GM10266 (cell line): ENCODE data around the gene MFAP3.

ENCODE experiments used
- DNase-seq: peaks from one replicate; pipeline ENCODE4 v3.0.0; 2012; ENCODE audit errors: extremely low spot score
- TF ChIP-seq, protein P1 (sequence below): IDR thresholded peaks from 2 replicates; pipeline ENCODE4 v1.5.1; 2012; ENCODE audit warnings: mild to moderate bottlenecking, low read depth; ENCODE audit not compliant: control insufficient read depth, insufficient read depth; ENCODE audit errors: missing control alignments

Gene MFAP3

DNA sequence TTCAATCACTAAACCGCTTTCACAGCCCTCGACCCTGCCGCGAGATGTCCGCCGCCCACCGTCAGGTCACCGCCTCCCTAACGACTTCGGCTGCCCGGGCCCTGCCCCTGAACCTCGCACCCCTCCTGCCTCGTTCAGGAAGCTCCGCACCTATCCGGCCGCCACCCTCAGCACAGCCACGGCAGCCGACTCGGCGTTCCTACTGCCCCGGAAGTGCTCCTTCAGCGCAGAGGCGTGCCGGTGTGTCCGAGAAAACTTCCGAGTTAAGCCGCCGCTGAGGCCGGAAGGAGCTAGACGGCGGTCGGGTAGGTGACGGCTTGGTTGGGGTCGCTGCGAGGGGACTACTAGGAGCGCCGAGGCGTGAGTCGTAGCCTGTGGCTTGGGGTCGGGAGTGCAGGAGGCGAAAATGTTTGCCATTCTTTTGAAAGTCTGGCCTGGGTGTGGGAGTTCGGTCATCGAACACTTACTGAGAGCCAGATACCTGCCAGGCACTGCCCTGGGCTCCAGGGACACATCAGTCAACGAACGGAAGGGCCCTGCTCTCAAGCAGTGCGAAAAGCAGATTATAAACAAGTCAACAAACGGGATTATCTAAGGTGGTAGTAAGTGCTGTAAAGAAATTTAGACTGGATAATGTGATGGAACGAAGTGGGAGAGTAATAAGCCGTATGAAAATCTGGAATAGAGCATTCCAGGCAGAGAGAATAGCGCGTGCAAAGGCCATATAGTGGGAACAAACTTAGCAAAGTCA lies at the start of gene MFAP3, which contains the start of gene FAM114A2:
Gene MFAP3 (plus strand): TSS at position 261 of the 751 bp plus-strand sequence. CDS start 10,756 bp downstream, outside the sequence.
Gene FAM114A2 (minus strand): TSS at position 204 of the 751 bp plus-strand sequence. CDS start 3,957 bp downstream, outside the sequence.
- DNase-seq, result peak; percentile 82
- TF ChIP-seq, protein P1, sequence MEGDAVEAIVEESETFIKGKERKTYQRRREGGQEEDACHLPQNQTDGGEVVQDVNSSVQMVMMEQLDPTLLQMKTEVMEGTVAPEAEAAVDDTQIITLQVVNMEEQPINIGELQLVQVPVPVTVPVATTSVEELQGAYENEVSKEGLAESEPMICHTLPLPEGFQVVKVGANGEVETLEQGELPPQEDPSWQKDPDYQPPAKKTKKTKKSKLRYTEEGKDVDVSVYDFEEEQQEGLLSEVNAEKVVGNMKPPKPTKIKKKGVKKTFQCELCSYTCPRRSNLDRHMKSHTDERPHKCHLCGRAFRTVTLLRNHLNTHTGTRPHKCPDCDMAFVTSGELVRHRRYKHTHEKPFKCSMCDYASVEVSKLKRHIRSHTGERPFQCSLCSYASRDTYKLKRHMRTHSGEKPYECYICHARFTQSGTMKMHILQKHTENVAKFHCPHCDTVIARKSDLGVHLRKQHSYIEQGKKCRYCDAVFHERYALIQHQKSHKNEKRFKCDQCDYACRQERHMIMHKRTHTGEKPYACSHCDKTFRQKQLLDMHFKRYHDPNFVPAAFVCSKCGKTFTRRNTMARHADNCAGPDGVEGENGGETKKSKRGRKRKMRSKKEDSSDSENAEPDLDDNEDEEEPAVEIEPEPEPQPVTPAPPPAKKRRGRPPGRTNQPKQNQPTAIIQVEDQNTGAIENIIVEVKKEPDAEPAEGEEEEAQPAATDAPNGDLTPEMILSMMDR, result no peak

DNA sequence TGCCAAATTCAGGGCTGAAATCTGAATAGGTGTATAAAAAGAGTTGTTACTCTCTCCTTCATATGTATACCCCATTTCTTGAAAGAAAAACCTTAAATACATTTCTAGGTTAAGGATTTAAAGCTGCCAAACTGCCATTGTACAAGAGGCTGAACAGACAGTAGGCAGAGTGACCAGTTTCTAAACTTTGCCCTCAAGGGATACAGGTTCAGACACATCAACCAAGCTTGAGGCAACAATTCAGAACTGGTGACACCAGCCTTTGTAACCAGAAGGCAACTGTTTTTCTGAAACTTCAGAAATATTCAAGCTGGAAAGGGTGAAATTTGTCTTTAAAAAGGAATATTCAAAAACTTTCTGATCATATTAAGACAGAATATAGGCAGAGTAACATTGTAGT lies 47.6 kb upstream of the MFAP3 start:
- DNase-seq, result no peak
- TF ChIP-seq, protein P1, result no peak

DNA sequence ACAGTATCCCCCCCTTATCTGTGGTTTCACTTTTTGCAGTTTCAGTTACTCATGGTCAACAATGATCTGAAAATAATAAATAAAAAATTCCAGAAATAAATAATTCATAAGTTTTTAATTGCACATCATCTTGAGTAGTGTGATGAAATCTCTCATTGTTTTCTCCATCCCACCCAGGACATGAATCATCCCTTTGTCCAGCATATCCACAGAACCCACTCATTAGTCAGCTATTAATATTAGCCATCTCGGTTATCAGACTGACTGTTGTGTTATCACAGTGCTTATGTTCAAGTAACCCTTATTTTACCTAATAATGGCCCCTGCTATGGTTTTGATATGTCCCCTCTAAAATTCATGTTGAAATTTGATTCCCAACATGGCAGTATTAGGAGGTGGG lies 40.8 kb upstream of the MFAP3 start:
- TF ChIP-seq, protein P1, result no peak
- DNase-seq, result no peak

DNA sequence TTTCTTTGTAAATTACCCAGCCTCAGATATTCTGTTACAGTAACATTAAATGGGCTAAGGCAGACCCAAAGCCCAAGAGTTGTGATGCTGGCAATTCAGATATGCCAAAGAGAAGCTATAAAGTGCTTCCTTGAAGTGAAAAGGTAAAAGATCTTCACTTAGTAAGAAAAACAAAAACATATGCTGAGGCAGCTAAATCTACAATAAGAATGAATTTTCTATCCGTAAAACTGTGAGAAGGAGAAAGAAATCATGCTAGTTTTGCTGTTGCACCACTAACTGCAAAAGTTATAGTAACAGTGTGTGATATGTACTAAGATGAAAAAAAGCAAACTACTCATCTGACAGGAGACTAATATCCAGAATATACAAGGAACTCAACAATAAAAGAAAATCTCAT lies 40.0 kb upstream of the MFAP3 start:
- TF ChIP-seq, protein P1, result no peak
- no peak for DNase-seq

DNA sequence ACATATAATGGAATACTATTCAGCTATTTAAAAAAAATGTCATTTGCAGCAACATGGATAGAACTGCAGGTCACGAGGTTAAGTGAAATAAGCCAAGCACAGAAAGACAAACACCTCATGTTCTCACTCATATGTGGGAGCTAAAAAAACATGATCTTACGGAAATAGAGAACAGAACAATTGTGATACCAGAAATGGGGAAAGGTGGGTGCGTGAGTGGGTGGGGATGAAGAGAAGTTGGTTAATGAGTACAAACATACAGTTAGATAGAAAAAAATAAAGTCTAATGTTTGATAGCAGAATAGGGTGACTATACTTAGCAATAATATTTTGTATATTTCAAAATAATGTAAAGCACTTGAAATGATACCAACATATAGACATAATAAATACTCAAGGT lies 38.8 kb upstream of the MFAP3 start:
- no peak for DNase-seq
- TF ChIP-seq, protein P1, result no peak

DNA sequence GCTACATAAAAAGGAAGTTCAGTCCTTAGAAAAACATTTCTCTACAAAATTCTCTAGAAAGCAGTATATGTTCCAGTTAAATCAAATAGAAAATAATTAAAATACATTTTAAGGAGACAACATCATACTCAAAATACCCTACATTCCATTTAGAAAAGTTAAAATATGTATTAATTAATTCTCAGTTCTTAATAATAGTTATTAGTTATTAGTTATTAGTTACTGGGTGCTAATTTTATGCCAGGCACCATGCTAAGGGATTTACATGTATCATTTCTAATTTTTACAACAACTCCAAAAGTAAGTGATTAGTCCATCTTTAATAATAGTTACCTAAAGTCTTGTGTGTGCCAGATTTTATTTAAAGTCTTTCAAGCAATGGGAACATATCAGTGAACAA lies 38.1 kb upstream of the MFAP3 start:
- TF ChIP-seq, protein P1, result no peak
- no peak for DNase-seq

DNA sequence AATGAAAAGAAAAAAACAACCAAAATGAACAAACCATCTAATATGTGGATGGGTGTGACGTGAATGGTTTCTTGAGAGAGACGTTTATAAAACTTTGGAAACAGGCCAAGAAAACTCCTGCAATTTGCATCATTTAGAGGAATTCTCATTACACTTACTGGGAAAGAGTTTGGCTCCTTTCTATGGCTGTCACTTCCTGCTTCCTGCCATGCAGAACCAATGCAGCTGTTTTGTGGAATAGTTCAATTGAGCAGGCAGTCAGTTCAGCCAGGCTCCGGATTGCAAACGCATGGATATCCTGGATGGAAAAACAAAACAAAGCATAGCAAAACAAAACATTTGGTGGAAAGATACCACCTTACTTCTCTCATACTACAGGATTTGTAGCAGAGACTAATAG lies 36.7 kb upstream of the MFAP3 start:
- DNase-seq, result no peak
- TF ChIP-seq, protein P1, result no peak
